HCT116 (cell line): ENCODE data around the gene CNTN4.

Experiments
- POLR2A ChIP-seq: IDR thresholded peaks from 2 replicates; pipeline ENCODE4 v1.7.0; 2011; ENCODE audit warnings: borderline replicate concordance; ENCODE audit not compliant: insufficient read depth, insufficient read length; ENCODE audit errors: extremely low read depth
- POLR2AphosphoS5 ChIP-seq: IDR thresholded peaks from 2 replicates; pipeline ENCODE4 v1.6.1; 2011; ENCODE audit warnings: mild to moderate bottlenecking, low read depth, low read length, moderate library complexity
- RAD21 ChIP-seq: IDR thresholded peaks from 2 replicates; pipeline ENCODE4 v1.6.1; 2012; ENCODE audit warnings: low read depth, mild to moderate bottlenecking

DNA sequence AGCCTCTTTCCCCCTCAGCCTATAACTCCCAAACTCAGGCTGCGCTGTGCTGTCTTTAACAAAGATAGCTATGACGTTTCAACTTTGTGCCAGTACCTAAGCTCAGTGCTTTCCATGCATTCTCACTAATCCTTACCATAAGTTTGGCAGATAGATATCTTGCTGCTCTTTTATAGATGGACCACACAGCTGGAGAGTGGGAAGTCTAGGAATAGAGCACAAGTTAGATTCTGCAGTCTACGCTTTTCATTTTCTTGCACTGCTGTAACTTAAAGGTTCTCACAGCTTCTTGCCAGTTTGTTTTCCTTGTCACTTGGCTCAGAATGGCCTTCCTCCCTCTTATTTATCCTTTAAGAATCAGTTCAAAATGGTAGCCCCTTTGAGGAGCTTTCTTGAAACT lies 468.8 kb downstream of the CNTN4 start:
- TF ChIP-seq POLR2AphosphoS5 (no peak), RAD21 (no peak), POLR2A (no peak)
